NCI-H226 (cell line): ENCODE results near the gene ZNF407.
"Not testable (repeated sequence)": the region's sequence is repeated elsewhere in the genome, so short reads cannot be mapped to it uniquely, and the experiment has no call there.

Source experiments
- DNase-seq: peaks from one replicate; pipeline ENCODE4 v3.0.0-alpha.2; 2015

ZNF407 gene

GRCh38 chr18:74944676-74945075 lies 347.0 kb downstream of the ZNF407 start:
- DNase-seq = no peak

GRCh38 chr18:74945774-74946545 lies 348.3 kb downstream of the ZNF407 start:
- no peak for DNase-seq

GRCh38 chr18:74946646-74947375 lies 349.1 kb downstream of the ZNF407 start:
- DNase-seq = no peak

DNA sequence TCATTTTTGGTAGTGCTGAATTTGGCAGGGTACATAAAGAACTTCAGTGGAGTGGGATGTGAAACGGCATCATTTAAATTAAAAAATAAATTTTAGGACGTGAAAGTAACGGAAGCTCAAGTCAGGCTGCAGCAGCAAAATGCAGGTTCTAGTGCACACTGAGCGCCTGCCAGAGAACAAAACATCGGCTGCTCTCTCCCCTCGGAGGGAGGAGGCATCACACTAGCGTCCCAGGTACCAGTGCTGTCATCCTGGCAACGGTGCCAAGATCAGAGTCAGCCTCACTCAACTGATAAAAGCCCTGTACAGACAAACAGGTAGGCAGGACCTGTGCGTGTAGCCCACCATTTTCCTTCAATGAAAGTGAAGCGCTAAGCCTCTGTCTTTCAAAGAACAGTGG lies 349.7 kb downstream of the ZNF407 start:
- DNase-seq = no peak

GRCh38 chr18:74947875-74948274 lies 350.2 kb downstream of the ZNF407 start:
- no peak for DNase-seq

- DNase-seq = no peak
Measured at GRCh38 chr18:74949611-74950010, 351.9 kb downstream of the ZNF407 start.

DNA sequence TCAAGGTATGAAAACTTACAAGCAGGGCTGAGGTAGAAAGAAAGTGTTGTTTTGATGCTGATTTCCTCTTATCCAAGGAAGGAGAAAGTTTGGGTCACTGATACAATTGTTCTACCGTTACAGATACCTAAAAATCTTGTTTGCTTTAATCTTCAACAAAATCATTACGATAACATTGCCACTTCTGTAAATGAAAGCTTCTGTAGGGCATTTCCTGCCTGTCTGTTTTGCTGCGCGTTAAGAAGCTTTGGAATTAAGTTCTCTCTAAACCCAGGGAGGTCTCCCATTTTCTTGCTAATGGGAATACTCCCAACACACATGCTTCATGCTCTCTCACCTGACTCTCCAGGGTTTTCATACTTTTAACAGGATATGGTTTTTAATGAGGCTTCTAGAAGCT lies 352.8 kb downstream of the ZNF407 start:
- no peak for DNase-seq

GRCh38 chr18:74951165-74951760 lies 353.6 kb downstream of the ZNF407 start:
- peak; percentile 25 for DNase-seq

DNA sequence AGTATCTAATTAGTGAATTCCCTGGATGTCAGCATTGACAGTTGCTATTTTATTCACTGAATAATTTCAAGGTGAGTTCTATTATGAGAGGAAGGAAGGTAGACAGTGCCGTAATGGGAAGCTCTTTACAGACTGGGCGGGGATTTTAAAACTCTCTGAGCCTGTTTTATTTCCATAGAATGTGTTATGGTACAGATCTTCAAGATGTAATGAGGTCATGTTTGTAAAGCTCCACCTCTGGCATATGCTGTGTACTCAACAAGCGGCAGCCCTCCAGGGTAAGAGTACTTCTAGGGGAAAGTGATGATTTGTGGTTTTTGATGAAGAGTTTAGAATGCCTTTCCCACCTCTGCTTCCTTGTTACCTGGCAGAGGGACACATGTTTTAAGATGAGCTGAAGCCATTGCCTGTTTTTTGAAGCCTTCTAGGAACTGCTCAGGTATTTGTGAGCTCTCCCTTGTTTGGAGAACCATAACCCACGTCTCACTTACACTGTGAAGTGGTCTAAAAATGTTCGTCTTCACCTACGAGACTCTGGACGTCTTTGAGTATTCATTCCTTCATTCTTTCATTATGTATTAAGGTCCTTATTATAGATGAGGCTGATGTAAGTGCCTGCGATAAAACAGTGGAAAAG lies 360.0 kb downstream of the ZNF407 start:
- no peak for DNase-seq

DNA sequence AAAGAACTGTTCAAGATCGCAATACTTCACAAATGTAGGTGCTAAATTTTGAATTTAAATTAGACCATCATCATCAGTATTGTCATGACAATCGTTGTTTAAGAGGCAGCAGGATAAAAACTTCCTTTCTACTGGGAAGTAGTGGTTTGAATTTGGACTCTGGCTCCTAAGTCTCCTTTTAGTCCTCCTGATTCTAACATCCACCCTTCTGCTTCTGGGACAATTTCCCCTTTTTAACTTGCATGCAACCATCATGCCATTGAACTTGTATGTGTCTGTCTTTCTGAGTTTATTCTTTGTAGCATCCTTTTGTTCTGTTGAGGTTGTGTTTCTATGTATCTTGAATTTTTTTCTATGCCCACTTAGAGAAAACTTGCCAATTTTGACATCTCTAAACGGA lies 361.5 kb downstream of the ZNF407 start:
- no peak for DNase-seq

DNA sequence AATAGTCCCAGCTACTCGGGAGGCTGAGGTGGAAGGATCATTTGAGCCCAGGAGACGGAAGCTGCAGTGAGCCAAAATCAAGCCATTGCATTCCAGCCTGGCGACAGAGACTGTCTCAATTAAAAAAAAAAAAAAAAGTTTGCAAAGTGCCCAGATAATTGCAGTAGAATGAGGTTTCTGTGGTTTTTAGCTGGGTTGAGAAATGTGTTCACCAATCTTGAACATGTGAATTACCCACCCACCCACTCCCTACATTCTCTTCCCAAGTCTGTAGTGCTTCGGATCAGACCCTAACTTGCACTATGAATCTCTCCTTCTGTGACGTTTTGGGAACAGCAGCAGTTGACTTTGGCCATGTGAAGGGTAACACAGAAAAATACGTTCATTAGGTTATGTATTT lies 363.9 kb downstream of the ZNF407 start:
- no peak for DNase-seq

DNA sequence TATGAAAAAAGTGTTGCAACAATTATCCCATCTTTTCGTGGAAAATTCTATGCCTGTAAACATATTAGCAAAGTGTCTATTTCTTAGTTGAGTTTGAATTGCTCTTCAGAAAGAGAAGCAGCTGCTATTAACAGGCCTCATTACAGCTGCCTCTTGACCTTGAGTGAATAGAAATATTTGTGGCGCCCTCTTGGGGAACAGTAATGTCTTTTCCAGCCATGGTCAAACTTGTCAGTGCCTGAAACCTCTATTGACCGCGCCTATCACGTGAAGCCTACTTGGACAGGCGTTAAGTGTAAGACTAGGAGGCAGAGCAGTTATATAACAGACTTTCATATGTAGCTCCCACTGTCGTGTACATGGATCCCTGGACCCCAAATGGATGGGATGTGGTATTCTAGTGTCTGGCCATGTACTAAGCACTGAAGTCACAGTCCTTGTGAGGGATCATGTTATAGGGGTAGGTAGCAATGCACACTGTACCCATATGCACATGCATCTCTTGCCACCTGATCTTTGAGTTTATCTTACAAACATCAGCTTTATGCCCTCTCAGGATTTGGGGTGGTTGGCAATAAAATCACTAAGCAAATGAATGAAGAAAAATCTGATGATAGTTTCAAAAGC lies 366.3 kb downstream of the ZNF407 start:
- no peak for DNase-seq

DNA sequence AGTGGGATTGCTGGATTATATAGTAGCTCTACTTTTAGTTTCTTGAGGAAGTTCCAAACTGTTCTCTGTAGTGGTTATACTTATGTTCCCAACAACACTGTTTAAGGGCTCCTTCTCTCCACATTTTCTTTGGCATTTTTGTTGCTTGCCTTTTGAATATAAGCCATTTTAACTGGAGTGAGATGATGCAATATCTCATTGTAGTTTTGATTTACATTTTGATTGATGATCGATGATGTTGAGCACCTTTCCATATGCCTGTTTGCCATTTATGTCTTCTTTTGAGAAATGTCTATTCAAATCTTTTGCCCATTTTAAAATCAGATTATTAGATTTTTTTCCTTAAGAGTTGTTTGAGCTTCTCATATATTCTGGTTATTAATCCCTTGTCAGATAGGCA lies 368.0 kb downstream of the ZNF407 start:
- no peak for DNase-seq

DNA sequence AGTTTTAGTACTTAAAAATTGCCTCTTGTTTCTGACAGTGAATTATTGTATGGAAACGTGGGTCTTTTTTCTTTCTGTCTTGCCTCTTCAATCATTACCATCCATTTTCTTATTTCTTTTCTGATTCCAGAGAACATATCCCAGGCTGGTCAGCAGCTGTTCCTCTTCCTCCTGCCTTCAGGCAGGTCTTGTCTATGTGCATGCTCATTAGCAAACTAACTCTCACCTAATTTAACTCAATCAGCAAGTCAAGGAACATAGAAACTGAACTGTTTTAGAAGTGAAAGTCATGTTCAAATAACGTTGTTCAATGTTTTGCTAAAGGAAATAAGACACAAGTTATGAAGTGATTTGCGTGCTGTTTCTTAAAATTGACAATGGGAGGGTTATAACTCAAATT lies 369.8 kb downstream of the ZNF407 start:
- DNase-seq = no peak

DNA sequence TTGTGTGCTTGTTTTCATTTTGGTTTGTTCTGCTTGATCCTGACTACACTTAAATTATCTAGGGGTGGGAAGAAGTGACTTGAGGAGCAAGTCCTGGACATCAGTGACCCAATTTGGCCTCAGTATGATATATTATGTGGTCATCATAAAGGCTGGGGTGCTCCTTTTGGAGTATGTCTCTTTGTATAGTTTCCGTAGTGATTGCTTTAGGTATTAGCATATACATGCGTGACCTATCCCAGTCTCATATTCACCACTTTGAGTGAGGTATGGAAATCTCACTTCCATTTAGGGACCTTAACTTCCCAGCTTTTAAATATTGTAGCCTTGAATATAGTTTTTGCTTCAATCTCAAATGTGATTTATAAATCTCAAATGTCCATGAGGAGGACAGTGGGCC lies 370.3 kb downstream of the ZNF407 start:
- no peak for DNase-seq

GRCh38 chr18:74971358-74971757 lies 373.7 kb downstream of the ZNF407 start:
- DNase-seq = not testable (repeated sequence)

- not testable (repeated sequence) for DNase-seq
Measured at GRCh38 chr18:74971776-74972175, 374.1 kb downstream of the ZNF407 start.

DNA sequence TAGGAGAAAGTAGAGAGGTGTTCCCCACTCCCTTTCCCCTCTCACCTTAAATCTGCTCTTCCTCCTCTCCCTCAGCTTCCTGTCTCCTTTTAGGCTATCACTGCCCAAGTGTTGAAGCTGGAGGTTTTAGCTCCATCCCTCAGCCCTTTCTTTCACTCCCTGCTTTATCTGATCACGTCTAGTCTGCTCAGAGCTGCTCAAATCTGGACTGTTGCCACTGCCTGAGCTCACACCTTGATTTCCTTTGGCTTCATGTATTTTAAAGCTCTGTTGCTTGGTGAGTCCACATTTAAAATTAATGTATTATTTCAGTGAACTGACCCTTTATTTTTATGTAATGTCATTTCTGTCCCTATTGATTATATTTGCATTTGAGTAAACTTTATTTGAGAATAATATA lies 374.7 kb downstream of the ZNF407 start:
- DNase-seq = no peak

DNA sequence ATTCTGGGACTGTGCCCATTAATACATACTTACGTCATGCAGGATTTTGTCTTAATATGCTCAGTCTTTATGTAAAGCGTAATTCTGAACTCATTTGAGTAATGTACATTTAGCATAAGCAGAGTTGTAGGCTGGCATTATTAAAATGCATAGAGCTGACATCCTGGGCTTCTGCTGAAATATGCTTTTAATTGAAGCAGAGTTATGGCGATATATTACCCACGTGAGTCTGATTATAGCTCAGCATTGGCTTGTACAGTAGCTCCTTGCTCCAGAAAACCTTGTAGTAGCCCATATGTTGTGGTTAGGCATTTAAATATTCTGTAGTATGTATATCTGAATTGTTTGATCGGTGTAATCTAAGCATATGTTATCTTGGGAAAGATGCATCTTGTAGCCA lies 377.3 kb downstream of the ZNF407 start:
- no peak for DNase-seq

DNA sequence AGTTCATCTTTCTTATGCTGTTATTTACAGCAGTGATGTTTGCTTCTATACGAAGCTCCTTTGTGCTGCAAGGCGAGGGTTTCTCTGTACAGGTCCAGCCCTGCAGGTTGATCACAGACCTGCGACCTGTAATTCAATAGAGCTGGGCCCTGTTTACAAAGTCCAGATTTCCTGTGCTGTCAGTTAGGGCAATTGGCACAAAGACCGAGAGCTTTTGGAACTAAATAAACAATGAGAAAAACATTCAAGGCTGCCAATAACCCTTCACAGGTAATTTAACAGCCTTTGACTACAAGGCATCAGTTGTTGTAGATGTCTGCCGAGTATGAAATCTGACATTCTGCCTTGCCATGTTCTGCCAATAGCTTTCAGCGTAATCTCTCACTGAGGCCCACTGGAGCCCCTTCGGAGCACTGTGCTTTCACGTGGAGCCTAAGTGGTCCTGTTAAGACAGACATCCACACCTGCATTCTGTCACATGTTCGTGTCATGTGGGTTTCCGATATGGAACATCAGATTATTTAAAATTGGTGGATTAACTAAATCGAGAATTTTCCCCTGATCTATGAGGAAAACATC lies 378.8 kb downstream of the ZNF407 start:
- no peak for DNase-seq

GRCh38 chr18:74977041-74977440 lies 379.4 kb downstream of the ZNF407 start:
- DNase-seq = no peak

- DNase-seq = no peak
Measured at GRCh38 chr18:74980669-74981068, 383.0 kb downstream of the ZNF407 start.

DNA sequence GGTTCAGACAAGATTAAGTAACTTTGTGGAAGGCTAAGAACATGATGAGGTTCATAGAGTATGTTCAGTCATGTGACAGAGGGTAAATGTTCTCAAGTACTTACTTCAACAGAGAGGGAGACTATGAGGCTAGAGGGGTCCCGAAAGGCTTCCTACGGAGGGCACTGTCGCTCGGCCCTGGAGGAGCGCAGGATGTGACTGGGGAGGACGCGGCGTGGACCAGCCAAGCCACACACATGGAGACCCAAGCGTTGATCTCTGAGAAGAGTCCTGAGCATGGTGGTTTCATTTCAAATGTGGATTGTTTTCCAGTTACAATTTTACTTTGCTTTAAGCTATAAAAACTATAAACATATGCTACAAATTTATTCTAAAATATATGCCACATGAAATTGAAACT lies 383.8 kb downstream of the ZNF407 start:
- DNase-seq = no peak
